GM19193 (cell line): ENCODE results near the gene BPIFB3.

Source experiments
- POLR2A ChIP-seq: IDR thresholded peaks from 4 replicates; pipeline ENCODE4 v1.6.1; 2011; ENCODE audit not compliant: insufficient read depth, insufficient read length; ENCODE audit errors: extremely low read depth

Gene BPIFB3

DNA sequence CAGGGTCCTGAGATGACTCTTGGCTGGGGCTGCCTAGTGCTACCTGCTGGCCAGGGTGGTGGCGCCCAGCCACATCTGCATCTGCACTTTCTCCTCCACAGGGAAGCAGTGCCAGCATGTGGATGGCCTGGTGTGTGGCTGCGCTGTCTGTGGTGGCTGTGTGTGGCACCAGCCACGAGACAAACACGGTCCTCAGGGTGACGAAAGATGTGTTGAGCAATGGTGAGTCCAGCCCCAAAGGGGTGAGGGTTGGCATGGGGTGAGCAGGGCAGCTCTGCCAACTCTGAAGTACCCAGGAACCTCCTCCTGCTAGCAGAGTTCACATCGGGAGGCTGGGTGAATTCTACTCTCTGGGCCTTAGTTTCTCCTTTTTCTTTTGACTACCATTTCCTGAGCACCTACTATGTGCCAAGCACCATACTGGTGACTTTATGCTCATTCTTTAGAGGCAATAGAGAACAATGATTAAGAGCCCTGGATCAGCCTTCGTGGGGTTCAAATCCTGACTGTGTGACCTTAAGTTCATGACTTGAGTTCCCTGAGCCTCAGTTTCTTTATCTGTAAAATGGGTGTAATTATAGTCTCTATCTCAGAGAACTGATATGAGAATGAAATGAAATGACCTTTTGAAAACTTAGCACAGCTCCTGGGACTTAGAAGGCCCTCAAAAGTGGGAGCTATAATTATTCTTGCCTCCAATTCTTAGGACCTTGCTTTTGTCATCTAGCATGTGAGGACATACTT is 27.9 kb downstream of the BPIFB3 start:
- TF ChIP-seq POLR2A: no peak

DNA sequence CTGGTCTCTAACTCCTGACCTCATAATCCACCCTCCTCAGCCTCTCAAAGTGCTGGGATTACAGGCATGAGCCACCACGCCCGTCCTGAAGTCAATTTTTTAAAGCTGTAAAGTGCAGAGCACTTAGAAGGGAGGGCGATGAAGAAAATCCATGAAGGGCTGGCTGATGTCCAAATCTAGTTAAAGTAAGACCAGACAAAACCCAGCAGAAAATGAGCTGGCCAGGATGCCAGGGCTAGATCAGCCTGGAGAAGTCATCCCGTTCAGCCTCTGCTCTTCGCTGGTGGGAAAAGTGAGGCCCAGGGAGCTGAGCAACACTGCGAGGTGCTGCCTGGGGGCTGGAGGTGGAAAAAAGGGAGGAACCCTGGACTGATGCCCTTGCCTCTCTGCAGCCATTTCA is 28.8 kb downstream of the BPIFB3 start:
- no peak for TF ChIP-seq POLR2A

DNA sequence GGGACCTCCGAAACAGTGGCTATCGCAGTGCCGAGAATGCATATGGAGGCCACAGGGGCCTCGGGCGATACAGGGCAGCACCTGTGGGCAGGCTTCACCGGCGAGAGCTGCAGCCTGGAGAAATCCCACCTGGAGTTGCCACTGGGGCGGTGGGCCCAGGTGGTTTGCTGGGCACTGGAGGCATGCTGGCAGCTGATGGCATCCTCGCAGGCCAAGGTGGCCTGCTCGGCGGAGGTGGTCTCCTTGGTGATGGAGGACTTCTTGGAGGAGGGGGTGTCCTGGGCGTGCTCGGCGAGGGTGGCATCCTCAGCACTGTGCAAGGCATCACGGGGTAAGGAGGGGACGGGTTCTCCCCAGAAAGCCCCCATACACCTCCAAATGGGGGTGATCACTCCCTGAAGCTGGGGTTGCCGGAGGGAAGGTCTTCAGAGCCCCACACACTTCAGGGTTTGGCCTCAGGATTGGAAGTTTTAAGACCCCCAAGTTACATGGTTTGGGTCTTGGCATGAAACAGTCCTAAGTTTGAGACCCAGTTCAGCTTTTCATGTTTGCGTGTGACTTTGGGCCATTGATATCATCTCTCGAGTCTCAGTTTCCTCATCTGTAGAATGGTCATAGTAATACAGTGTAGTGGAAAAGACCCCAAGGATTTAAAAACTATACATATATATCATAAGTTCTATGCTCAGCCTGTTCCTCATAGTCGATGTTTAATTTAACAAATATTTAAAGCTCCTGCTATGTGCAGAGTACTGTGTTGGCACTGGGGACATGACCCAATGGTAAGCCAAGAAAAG is 30.0 kb downstream of the BPIFB3 start:
- no peak for TF ChIP-seq POLR2A

DNA sequence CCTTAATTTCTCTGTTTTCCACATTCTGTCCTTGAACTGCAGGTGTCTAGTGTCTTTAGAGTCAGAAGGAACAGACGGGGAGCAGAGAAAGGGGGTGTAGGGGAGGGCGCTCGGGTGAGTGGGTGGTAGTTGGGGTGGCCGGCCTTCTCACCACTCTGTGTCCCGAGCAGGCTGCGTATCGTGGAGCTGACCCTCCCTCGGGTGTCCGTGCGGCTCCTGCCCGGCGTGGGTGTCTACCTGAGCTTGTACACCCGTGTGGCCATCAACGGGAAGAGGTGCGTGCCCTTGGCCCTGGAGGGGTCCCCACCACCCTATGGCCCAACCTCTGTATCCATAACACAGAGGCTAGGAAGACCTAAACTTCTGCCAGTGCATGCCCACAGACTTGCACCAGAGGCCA is 31.0 kb downstream of the BPIFB3 start:
- no peak for TF ChIP-seq POLR2A

DNA sequence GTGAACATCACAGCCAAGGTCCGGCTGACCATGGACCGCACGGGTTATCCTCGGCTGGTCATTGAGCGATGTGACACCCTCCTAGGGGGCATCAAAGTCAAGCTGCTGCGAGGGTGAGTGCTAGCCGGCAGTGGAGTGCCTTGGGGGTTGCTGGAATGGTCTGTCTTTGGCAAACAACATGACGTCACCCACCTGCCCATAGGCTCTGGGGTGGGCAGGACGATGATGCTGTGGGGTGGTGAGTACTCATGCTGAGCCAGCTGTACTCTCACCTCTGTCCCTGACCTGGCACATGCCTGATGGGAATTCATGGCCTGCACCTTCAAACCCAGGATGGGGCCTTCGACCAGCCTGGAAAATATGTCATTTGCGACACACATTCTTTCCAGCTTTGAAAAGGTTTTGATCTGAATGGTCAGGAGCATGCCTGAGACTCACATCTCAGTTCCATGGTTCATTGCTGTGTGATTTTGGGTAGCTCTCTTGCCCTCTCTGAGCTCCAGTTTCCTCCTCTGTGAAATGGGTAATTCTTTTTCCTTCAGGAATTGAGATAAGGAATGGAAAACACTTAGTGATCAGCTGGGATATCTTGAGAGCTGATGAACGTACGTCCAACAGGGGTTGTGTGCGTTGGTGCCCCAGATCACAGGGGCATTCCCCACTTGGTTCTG is 32.5 kb downstream of the BPIFB3 start:
- no peak for TF ChIP-seq POLR2A

DNA sequence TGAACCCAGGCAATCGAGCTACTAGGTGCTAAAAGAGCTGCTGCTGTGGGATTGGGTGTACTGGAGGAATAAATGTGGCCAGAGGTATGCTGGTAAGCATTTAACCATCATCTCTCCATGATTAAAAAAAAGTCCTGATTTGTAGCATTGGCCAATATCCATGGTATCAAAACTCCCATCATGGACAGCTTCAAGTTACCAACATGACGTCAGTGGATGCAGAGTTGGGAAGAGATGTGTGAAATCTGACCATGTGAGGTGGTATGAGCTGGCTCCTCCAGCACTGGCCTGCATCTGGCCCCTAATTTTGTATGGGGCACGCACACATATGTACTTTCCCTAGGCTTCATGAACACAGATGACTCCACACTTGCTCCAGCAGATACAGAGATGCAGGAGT is 37.4 kb downstream of the BPIFB3 start:
- TF ChIP-seq POLR2A: no peak

DNA sequence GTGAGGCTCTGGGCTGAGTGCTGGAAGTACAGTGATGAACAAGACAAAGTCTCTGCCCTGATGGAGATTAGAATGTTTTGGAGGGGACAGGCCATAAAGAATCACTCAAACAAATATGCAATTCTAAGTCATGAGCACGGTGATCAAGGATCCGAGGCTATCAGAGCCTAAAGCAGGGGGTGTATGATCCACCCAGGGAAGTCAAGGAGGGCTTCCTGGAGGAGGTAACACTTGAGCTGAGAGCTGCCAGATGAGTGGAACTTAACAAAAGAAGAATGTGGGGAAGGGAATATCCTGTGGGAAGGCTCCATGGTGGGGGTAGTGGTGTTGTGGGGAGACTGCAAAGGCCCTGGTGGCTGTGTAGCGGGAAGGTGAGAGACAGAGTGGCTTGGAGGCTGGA is 38.0 kb downstream of the BPIFB3 start:
- TF ChIP-seq POLR2A: no peak

DNA sequence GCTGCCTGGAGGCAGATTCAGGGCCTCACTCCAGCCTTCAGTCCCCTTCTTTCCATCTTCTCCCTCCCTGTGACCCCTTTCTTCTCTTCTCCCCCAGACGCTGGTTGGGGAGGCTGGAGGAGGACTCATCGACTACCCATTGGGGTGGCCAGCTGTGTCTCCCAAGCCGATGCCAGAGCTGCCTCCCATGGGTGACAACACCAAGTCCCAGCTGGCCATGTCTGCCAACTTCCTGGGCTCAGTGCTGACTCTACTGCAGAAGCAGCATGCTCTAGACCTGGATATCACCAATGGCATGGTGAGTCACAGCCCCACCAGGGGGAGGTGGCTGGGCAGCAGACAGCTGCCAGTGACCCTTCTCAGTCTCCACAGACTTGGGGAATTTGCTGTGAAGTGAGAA is 38.7 kb downstream of the BPIFB3 start:
- no peak for TF ChIP-seq POLR2A

DNA sequence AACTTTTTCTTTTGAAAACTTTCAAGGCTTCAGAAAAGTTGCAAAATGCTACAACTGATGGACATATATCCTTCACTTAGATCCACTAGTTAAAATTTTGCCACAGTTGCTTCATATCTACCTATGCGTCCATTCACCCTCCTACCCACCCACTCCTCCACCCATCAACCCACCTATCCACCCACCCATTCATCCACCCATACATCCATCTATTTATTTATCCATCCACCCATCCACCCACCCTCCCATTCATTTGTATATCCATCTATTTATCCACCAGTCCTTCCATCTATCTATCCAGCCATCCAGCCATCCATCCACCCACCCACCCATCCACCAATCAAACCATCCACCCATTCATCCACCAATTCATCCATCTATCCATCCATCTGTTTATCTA is 39.4 kb downstream of the BPIFB3 start:
- TF ChIP-seq POLR2A: no peak

DNA sequence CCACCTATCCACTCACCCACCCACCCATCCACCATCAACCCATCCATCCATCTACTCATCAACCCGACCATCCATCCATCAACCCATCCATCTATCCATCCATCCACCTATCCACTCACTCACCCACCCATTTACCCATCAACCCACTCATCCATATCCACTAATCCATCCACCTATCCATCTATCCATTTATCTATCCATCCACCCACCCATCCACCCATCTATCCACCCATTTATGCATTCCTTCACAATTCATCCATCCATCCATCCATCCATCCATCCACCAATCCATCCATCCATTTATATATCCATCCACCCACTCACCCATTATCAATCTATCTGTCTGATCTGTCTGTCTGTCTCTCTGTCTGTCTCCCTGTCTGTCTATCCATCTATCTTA is 39.9 kb downstream of the BPIFB3 start:
- TF ChIP-seq POLR2A: no peak

DNA sequence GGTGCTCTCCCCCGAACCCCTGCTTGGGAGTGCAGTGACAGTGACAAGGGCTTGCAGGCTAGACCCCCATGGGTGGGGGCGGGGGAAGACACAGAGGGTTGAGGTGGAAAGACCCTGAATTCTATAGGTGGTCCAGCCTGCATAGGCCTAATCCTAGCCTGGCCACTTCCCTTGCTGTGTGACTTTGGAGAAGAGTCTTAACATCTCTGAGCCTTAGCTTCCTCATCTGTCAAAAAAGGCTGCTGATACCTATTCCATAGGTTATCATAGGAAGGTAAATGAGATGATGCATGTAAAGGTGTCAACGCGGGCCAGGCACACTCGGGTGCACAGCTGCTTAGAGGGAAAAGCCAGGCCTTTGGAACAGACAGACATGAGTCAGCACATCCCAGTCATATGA is 41.5 kb downstream of the BPIFB3 start:
- no peak for TF ChIP-seq POLR2A

DNA sequence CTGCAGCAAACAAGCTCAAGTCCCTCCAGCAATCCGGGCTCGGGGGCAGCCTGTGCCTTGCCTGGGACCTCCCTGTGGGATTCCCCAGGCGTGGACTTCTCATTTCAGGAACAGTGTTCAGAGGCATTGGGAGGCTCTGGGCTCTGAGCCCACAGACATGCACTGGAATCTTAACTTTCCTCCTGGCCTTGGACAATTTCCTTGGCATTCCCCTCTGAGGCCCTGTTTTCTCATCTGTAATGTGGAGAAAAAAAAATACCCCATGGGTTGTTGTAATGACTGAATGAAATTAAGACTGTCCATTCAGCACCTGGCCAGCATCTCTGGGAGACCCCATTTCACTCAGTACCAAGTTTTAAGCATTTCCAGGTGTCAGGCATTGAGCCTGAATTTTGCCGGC is 43.3 kb downstream of the BPIFB3 start:
- no peak for TF ChIP-seq POLR2A

DNA sequence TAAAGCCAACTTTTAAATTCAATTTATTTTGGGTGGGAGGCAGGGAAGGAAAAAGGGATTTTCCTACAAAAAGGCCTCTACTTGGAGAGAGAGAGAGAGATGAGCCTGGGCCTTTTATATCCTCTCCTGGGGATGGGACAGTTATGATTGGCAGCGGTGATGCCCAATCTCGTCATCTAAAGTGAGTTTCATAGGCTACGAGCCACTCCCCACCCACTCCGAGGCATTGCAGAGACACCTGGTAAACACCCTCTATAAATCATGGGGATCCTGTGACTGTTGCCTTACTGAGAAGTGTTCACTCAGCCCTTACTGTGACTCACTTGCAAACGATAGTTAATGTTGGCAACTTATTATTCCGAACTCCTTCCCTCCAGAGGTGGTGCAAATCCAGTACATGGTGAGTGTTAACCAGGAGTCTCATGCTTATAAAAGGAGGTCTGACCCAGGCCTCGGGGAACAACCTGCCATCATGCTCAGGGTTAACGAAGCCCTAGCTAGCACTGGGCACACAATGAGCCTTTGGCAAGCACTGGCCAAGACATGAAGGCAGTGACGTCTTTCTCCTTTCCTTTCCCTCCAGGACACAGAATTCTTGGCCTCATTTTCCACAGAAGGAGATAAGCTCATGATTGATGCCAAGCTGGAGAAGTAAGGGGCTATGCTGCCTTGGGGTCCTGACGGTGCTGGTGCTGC is 46.3 kb downstream of the BPIFB3 start:
- no peak for TF ChIP-seq POLR2A

DNA sequence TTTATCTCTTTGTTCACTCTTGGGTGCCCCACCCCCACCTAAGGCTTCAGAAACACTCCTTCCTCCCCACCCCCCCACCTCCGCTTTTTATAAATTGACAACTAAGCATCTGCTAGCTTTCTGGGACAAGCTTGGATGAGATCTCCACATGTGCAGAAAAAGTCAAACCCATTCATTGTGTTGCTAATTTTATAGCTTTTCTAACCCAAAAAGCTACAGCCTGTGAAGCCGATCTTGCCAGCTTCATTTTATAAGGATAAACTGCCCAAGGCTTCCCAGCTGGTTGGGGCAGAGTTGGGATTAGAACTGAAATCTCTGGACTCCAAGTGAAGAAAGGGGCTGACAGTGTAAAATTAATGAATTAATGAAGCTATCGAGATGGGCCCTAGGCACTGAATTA is 49.9 kb downstream of the BPIFB3 start:
- no peak for TF ChIP-seq POLR2A

DNA sequence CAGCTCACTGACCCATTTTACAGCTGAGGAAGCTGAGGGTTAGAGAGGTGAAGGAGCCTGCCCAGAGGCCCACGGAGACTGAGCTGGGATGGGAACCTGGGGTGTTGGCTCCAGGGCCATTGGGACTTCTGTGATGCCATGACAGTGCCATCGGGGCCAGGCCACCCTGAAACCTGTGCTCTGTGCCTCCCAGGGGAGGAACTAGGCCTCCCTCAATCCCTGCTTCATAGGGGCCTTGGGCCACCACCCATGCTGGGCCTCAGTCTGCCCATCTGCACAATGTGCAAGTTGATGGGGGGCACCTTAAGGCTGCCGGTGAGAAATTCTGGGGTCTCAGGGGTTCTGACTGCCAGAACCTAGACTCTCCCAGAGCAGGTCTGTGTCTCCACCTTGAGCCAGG is 50.6 kb downstream of the BPIFB3 start:
- TF ChIP-seq POLR2A: no peak
